OCI-LY1 (cell line): ENCODE data around the gene FBXO10.

Source experiments
- CTCF ChIP-seq: fragments of 200-600 bp; sonication (generic), shearing (Covaris generic); IDR thresholded peaks from 2 replicates; pipeline ENCODE4 v1.5.1; 2017; ENCODE audit warnings: mild to moderate bottlenecking, antibody characterized with exemption, low read length, moderate library complexity, mixed read lengths
- EZH2 ChIP-seq: fragments of 200-600 bp; sonication (generic), shearing (Covaris generic); IDR thresholded peaks from 2 replicates; pipeline ENCODE4 v1.8.0; 2017; ENCODE audit warnings: borderline replicate concordance, mixed run types, mild to moderate bottlenecking, antibody characterized with exemption, low read length, moderate library complexity, mixed read lengths

- TF ChIP-seq CTCF (no peak), EZH2 (no peak)
Observed at GRCh38 chr9:37575001-37575400, 1.2 kb downstream of the FBXO10 start.
